Measurements from ENCODE around the gene ADGRE2. TPM values are rescaled to one million over a fixed set of nuclear protein-coding genes. Genes with fewer than 3 reads are reported as not detected.
A peak's percentile ranks its signal among the peaks of the same experiment; 100 is the strongest.

ADGRE2 gene
- total RNA-seq, 1 donor from 2014 or later: not detected

DNA sequence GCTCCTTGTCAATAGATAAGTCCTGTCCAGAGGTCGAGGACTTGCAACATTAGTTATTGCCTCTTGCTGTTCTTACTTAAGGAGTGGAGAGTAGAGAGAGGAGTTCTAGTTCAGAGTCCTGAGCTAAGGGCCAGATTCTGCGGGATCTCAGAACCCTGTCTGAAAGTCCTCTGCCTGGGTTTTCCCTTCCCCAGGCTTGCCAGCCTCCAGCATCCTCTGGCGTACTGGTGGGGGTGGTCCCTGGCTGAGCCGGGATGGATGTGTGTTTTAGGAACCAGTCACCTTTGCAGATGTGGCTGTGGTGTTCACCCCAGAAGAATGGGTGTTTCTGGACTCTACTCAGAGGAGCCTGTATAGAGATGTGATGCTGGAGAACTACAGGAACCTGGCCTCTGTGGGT, 62.5 kb downstream of the ADGRE2 start:
- no peak overlapping the region for H3K4me3 Mint-ChIP-seq (ENCODE audit: unreplicated experiment)
- H3K9me3 Mint-ChIP-seq (ENCODE audit: unreplicated experiment): peaks cover 40% of the 10 kb centered on the region
- DNase-seq (ENCODE audit: extremely low spot score, unreplicated experiment): no peak
- no peaks in the 10 kb centered on the region for H3K27me3 Mint-ChIP-seq (ENCODE audit: unreplicated experiment)
- H3K27ac Mint-ChIP-seq (ENCODE audit: unreplicated experiment): no peak overlapping the region
- no peaks in the 10 kb centered on the region for H3K4me1 Mint-ChIP-seq (ENCODE audit: unreplicated experiment)
- H3K36me3 Mint-ChIP-seq (ENCODE audit: unreplicated experiment): peaks cover 93% of the 10 kb centered on the region
- TF ChIP-seq, protein P1, sequence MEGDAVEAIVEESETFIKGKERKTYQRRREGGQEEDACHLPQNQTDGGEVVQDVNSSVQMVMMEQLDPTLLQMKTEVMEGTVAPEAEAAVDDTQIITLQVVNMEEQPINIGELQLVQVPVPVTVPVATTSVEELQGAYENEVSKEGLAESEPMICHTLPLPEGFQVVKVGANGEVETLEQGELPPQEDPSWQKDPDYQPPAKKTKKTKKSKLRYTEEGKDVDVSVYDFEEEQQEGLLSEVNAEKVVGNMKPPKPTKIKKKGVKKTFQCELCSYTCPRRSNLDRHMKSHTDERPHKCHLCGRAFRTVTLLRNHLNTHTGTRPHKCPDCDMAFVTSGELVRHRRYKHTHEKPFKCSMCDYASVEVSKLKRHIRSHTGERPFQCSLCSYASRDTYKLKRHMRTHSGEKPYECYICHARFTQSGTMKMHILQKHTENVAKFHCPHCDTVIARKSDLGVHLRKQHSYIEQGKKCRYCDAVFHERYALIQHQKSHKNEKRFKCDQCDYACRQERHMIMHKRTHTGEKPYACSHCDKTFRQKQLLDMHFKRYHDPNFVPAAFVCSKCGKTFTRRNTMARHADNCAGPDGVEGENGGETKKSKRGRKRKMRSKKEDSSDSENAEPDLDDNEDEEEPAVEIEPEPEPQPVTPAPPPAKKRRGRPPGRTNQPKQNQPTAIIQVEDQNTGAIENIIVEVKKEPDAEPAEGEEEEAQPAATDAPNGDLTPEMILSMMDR (IDR thresholded peaks at IDR 0.05): no peak

DNA sequence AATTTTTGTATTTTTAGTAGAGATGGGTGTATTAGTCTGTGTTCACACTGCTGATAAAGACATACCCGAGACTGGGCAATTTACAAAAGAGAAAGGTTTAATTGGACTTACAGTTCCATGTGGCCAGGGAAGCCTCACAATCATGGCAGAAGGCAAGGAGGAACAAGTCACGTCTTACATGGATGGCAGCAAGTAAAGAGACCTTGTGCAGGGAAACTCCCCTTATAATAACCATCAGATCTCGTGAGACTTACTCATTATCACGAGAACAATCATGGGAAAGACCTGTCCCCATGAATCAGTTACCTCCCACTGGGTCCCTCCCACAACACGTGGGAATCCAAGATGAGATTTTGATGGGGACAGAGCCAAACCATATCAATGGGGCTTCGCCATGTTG, 73.9 kb downstream of the ADGRE2 start:
- Mint-ChIP-seq H3K9me3 (ENCODE audit: unreplicated experiment) (peaks cover 7% of the 10 kb centered on the region), H3K27ac (ENCODE audit: unreplicated experiment) (no peak overlapping the region), H3K4me3 (ENCODE audit: unreplicated experiment) (no peak overlapping the region), H3K27me3 (ENCODE audit: unreplicated experiment) (no peaks in the 10 kb centered on the region), H3K36me3 (ENCODE audit: unreplicated experiment) (peaks cover 81% of the 10 kb centered on the region), H3K4me1 (ENCODE audit: unreplicated experiment) (peaks cover 4% of the 10 kb centered on the region)
- TF ChIP-seq, protein P1 (IDR thresholded peaks at IDR 0.05): no peak
- no peak for DNase-seq (ENCODE audit: extremely low spot score, unreplicated experiment)

DNA sequence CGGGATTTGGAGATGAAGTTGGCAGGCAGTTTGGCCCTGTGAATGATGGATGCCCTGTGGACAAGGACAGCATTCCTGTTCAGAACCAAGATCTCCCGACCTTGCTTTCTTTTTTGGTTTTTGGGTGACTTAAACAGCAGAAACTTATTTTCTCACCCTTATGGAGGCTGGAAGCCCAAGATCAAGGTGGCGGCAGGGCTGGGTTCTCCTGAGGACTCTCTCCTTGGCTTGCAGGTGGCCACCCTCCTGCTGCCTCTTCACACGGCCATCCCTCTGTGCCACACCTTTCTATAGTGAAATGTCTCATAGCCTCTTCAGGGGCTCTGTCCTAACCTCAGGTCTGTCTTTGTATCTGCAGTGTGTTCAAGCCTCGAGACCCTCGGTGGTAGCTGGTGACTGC, 74.5 kb downstream of the ADGRE2 start:
- Mint-ChIP-seq H3K4me1 (ENCODE audit: unreplicated experiment) (peaks cover 4% of the 10 kb centered on the region), H3K36me3 (ENCODE audit: unreplicated experiment) (peaks cover 79% of the 10 kb centered on the region), H3K4me3 (ENCODE audit: unreplicated experiment) (no peak overlapping the region), H3K9me3 (ENCODE audit: unreplicated experiment) (peaks cover 2% of the 10 kb centered on the region), H3K27me3 (ENCODE audit: unreplicated experiment) (no peaks in the 10 kb centered on the region), H3K27ac (ENCODE audit: unreplicated experiment) (no peak overlapping the region)
- DNase-seq (ENCODE audit: extremely low spot score, unreplicated experiment): no peak
- TF ChIP-seq, protein P1 (IDR thresholded peaks at IDR 0.05): no peak

DNA sequence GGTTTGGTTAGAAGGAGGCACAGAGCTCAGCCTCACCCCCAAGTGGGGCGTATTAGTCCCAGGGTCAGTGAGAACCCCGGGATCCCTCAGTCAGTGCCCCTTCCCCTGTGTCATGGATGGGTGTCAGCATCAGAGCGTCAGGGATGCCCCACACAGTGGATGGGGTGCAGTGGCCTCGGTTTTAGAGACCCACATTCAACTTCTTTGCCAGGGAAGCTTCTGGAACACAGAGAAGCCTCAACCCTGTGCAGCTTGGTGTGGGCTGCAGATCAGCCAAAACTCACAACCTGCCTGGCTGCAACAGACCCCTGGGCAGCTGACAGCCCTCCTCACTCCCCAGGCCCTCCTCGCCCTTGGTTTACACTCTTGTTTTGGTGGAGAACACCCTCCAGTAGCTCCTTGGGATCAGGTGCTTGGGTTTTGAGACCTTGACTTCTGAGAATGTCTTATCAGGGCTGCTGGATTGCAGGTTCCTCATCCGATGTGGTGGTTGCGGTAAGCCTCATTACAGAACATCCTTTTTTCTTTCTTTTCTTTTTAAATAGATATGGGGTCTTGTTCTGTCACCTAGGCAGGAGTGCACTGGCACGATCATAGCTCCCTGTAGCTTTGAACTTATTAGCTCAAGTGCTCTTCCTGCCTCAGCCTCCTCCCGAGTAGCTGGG, 77.5 kb downstream of the ADGRE2 start:
- TF ChIP-seq, protein P1 (IDR thresholded peaks at IDR 0.05): no peak
- Mint-ChIP-seq H3K27me3 (ENCODE audit: unreplicated experiment) (no peaks in the 10 kb centered on the region), H3K27ac (ENCODE audit: unreplicated experiment) (no peak overlapping the region), H3K4me1 (ENCODE audit: unreplicated experiment) (peaks cover 4% of the 10 kb centered on the region), H3K36me3 (ENCODE audit: unreplicated experiment) (peaks cover 67% of the 10 kb centered on the region), H3K4me3 (ENCODE audit: unreplicated experiment) (no peak overlapping the region), H3K9me3 (ENCODE audit: unreplicated experiment) (no peaks in the 10 kb centered on the region)
- no peak for DNase-seq (ENCODE audit: extremely low spot score, unreplicated experiment)

DNA sequence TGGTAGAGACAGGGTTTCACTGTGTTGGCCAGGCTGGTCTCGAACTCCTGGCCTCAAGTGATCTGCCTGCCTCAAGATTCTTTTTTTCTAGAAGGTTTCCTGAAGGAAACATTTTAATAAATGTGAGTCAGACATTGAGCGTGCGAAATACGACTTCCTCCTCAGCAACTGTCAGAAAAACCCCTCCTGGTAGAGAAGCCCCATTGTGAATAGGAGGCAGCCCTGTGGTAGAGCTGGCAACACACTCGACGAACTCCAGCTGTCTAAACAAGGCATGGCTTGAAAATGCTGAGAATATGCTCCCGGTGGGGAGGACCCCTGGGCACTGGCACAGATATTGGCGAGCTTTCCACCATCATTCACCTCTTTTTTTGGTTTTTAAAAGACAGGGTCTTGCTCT, 78.7 kb downstream of the ADGRE2 start:
- Mint-ChIP-seq H3K4me3 (ENCODE audit: unreplicated experiment) (no peak overlapping the region), H3K27ac (ENCODE audit: unreplicated experiment) (peak overlapping the region; percentile 63), H3K9me3 (ENCODE audit: unreplicated experiment) (no peaks in the 10 kb centered on the region), H3K36me3 (ENCODE audit: unreplicated experiment) (peaks cover 70% of the 10 kb centered on the region), H3K4me1 (ENCODE audit: unreplicated experiment) (peaks cover 4% of the 10 kb centered on the region), H3K27me3 (ENCODE audit: unreplicated experiment) (no peaks in the 10 kb centered on the region)
- TF ChIP-seq, protein P1 (IDR thresholded peaks at IDR 0.05): no peak
- DNase-seq (ENCODE audit: extremely low spot score, unreplicated experiment): no peak

Data from osteocyte (in vitro differentiated cells).